ENCODE data around the gene NFYB.
"Not testable (repeated sequence)": the region's sequence is repeated elsewhere in the genome, so short reads cannot be mapped to it uniquely, and the experiment has no call there.

Gene NFYB

GRCh38 chr12:104137902-104138796 lies at the start of gene NFYB:
TSS of gene NFYB (minus strand) at chr12:104138210. CDS start at chr12:104135453, 2,757 bp downstream.
- DNase-seq (ENCODE audit: low read depth), result peak; percentile 89

- DNase-seq (ENCODE audit: low read depth), result no peak
Measured at GRCh38 chr12:104187446-104188155, 49.6 kb upstream of the NFYB start.

- DNase-seq (ENCODE audit: low read depth), result no peak
Measured at GRCh38 chr12:104183443-104183842, 45.4 kb upstream of the NFYB start.

- no peak for DNase-seq (ENCODE audit: low read depth)
Measured at GRCh38 chr12:104182621-104183378, 44.8 kb upstream of the NFYB start.

- DNase-seq (ENCODE audit: low read depth), result no peak
Measured at GRCh38 chr12:104182144-104182543, 44.1 kb upstream of the NFYB start.

GRCh38 chr12:104181313-104181712 lies 43.3 kb upstream of the NFYB start:
- no peak for DNase-seq (ENCODE audit: low read depth)

GRCh38 chr12:104180374-104180773 lies 42.4 kb upstream of the NFYB start:
- DNase-seq (ENCODE audit: low read depth), result no peak

GRCh38 chr12:104177663-104178501 lies 39.9 kb upstream of the NFYB start:
- no peak for DNase-seq (ENCODE audit: low read depth)

GRCh38 chr12:104177336-104177662 lies 39.3 kb upstream of the NFYB start:
- DNase-seq (ENCODE audit: low read depth), result no peak

- DNase-seq (ENCODE audit: low read depth), result no peak
Measured at GRCh38 chr12:104175726-104176247, 37.8 kb upstream of the NFYB start.

- DNase-seq (ENCODE audit: low read depth), result not testable (repeated sequence)
Measured at GRCh38 chr12:104173804-104174203, 35.8 kb upstream of the NFYB start.

- no peak for DNase-seq (ENCODE audit: low read depth)
Measured at GRCh38 chr12:104172570-104172947, 34.5 kb upstream of the NFYB start.

GRCh38 chr12:104171785-104172569 lies 34.0 kb upstream of the NFYB start:
- DNase-seq (ENCODE audit: low read depth), result no peak

- no peak for DNase-seq (ENCODE audit: low read depth)
Measured at GRCh38 chr12:104168596-104168995, 30.6 kb upstream of the NFYB start.

GRCh38 chr12:104167519-104168458 lies 29.8 kb upstream of the NFYB start:
- DNase-seq (ENCODE audit: low read depth), result no peak

- DNase-seq (ENCODE audit: low read depth), result no peak
Measured at GRCh38 chr12:104166465-104166864, 28.5 kb upstream of the NFYB start.

- no peak for DNase-seq (ENCODE audit: low read depth)
Measured at GRCh38 chr12:104165801-104166200, 27.8 kb upstream of the NFYB start.

GRCh38 chr12:104164634-104165033 lies 26.6 kb upstream of the NFYB start:
- DNase-seq (ENCODE audit: low read depth), result no peak

- no peak for DNase-seq (ENCODE audit: low read depth)
Measured at GRCh38 chr12:104163631-104164030, 25.6 kb upstream of the NFYB start.

- DNase-seq (ENCODE audit: low read depth), result not testable (repeated sequence)
Measured at GRCh38 chr12:104163028-104163427, 25.0 kb upstream of the NFYB start.
